Neuronal stem cell (in vitro differentiated cells): ENCODE measurements around the gene ERCC6L2.

ENCODE experiments used
- DNase-seq: peaks from one replicate; pipeline ENCODE4 v3.0.0-alpha.2; 2013; ENCODE audit warnings: low spot score
- H2AFZ ChIP-seq: one replicate; pipeline ENCODE4 v1.6.1; 2013; ENCODE audit warnings: mild to moderate bottlenecking, low read length, inconsistent platforms
- H2AK5ac ChIP-seq: 2 replicates; pipeline ENCODE4 v1.6.1; 2013; ENCODE audit warnings: low read depth, mild to moderate bottlenecking, inconsistent platforms, low read length, moderate library complexity, mixed read lengths
- H2BK120ac ChIP-seq: 2 replicates; pipeline ENCODE4 v1.6.1; 2013; ENCODE audit warnings: low read depth, mild to moderate bottlenecking, inconsistent platforms, low read length, moderate library complexity, mixed read lengths
- H2BK12ac ChIP-seq: one replicate; pipeline ENCODE4 v1.6.1; 2013; ENCODE audit warnings: low read length, inconsistent platforms
- H2BK15ac ChIP-seq: 2 replicates; pipeline ENCODE4 v1.6.1; 2013; ENCODE audit warnings: mild to moderate bottlenecking, low read length, inconsistent platforms, mixed read lengths
- H2BK5ac ChIP-seq: one replicate; pipeline ENCODE4 v1.6.1; 2013; ENCODE audit warnings: inconsistent platforms, mild to moderate bottlenecking, low read length, moderate library complexity
- H3K14ac ChIP-seq: one replicate; pipeline ENCODE4 v1.6.1; 2013; ENCODE audit warnings: low read length, inconsistent platforms
- H3K18ac ChIP-seq: 2 replicates; pipeline ENCODE4 v1.6.1; 2013; ENCODE audit warnings: low read length, inconsistent platforms
- H3K23ac ChIP-seq: 2 replicates; pipeline ENCODE4 v1.6.1; 2013; ENCODE audit warnings: low read depth, mild to moderate bottlenecking, mixed read lengths, low read length, inconsistent platforms; ENCODE audit not compliant: poor library complexity
- H3K27ac ChIP-seq: replicated peaks from 3 replicates; pipeline ENCODE4 v1.5.1; 2013; ENCODE audit warnings: low read length, inconsistent platforms
- H3K27me3 ChIP-seq, 3 experiments: 2 replicates each; pipeline ENCODE4 v1.6.1; 2013; ENCODE audit warnings: low read length in 3 of 3, mild to moderate bottlenecking in 2 of 3, inconsistent platforms in 1 of 3, low read depth in 1 of 3, mixed read lengths in 1 of 3, moderate library complexity in 1 of 3; ENCODE audit not compliant: control insufficient read depth in 3 of 3, insufficient read depth in 3 of 3
- H3K36me3 ChIP-seq, 2 donors: replicated peaks in 1 of 2; 2 replicates each; pipeline ENCODE4 v1.6.1; 2013; ENCODE audit warnings: low read length in 2 of 2; ENCODE audit not compliant: control insufficient read depth in 2 of 2, insufficient read depth in 2 of 2
- H3K4ac ChIP-seq: 2 replicates; pipeline ENCODE4 v1.6.1; 2013; ENCODE audit warnings: inconsistent platforms, mild to moderate bottlenecking, low read length, moderate library complexity
- H3K4me1 ChIP-seq, 2 donors: 1 replicate in 1 of 2; 2 replicates in 1 of 2; pipeline ENCODE4 v1.6.1; 2013; ENCODE audit warnings: low read length in 2 of 2, low read depth in 1 of 2; ENCODE audit not compliant: control insufficient read depth in 2 of 2, insufficient read depth in 1 of 2
- H3K4me2 ChIP-seq: one replicate; pipeline ENCODE4 v1.6.1; 2013; ENCODE audit warnings: mild to moderate bottlenecking, low read length, inconsistent platforms; ENCODE audit not compliant: insufficient read depth, poor library complexity, severe bottlenecking
- H3K4me3 ChIP-seq, 2 donors: 2 replicates each; pipeline ENCODE4 v1.5.1; 2013; ENCODE audit warnings: low read length in 2 of 2, mild to moderate bottlenecking in 2 of 2, inconsistent platforms in 1 of 2, moderate library complexity in 1 of 2
- H3K79me1 ChIP-seq: one replicate; pipeline ENCODE4 v1.6.1; 2013; ENCODE audit warnings: low read depth, mild to moderate bottlenecking, inconsistent platforms, low read length, moderate library complexity
- H3K9ac ChIP-seq: one replicate; pipeline ENCODE4 v1.6.1; 2013; ENCODE audit warnings: mild to moderate bottlenecking, low read depth, low read length, inconsistent platforms; ENCODE audit not compliant: poor library complexity
- H3K9me3 ChIP-seq, 2 donors: replicated peaks in 1 of 2; 2 replicates each; pipeline versions ENCODE3 to v1.6.1; 2013; ENCODE audit warnings: low read length in 2 of 2, mild to moderate bottlenecking in 2 of 2, inconsistent platforms in 1 of 2, low read depth in 1 of 2, mixed read lengths in 1 of 2, moderate library complexity in 1 of 2; ENCODE audit not compliant: control insufficient read depth in 2 of 2, insufficient read depth in 1 of 2
- H4K8ac ChIP-seq: one replicate; pipeline ENCODE4 v1.6.1; 2013; ENCODE audit warnings: low read depth, mild to moderate bottlenecking, inconsistent platforms, low read length, moderate library complexity
- H4K91ac ChIP-seq: one replicate; pipeline ENCODE4 v1.6.1; 2013; ENCODE audit warnings: low read length, low read depth, mild to moderate bottlenecking, inconsistent platforms; ENCODE audit not compliant: poor library complexity
- WGBS, 2 donors: extraction: QIAGEN DNeasy Blood & Tissue Kit; methylation state at CpG; one replicate each; pipeline ENCODE4 v1.1.7; 2013; ENCODE audit warnings: missing lambda C conversion rate in 2 of 2, mixed read lengths in 1 of 2; ENCODE audit not compliant: insufficient read length in 2 of 2, insufficient replicate concordance in 1 of 2; ENCODE audit errors: extremely low coverage in 2 of 2; 5-methylcytosine and 5-hydroxymethylcytosine counted together

ERCC6L2 gene

GRCh38 chr9:95833546-95834178 lies 41.8 kb upstream of the ERCC6L2 start:
- Histone ChIP-seq H2BK15ac (no peak overlapping the region), H3K9ac (no peak overlapping the region), H3K4ac (no peak overlapping the region), H3K4me3 (no peak overlapping the region), H3K27ac (no peak overlapping the region), H3K79me1 (no peaks in the 10 kb centered on the region), H3K4me2 (no peak overlapping the region), H3K14ac (no peak overlapping the region), H2AFZ (no peak overlapping the region), H2AK5ac (no peak overlapping the region), H2BK12ac (no peak overlapping the region), H3K23ac (no peak overlapping the region), H2BK5ac (no peak overlapping the region), H3K36me3 (no peaks in the 10 kb centered on the region), H4K8ac (no peak overlapping the region), H3K27me3 (no peaks in the 10 kb centered on the region), H4K91ac (no peak overlapping the region), H2BK120ac (no peak overlapping the region), H3K9me3 (no peaks in the 10 kb centered on the region), H3K18ac (no peak overlapping the region), H3K4me1 (no peaks in the 10 kb centered on the region)
- no CpG with 5 or more reads among the region's 6 CpGs for WGBS, 2 donors
- no peak for DNase-seq

DNA sequence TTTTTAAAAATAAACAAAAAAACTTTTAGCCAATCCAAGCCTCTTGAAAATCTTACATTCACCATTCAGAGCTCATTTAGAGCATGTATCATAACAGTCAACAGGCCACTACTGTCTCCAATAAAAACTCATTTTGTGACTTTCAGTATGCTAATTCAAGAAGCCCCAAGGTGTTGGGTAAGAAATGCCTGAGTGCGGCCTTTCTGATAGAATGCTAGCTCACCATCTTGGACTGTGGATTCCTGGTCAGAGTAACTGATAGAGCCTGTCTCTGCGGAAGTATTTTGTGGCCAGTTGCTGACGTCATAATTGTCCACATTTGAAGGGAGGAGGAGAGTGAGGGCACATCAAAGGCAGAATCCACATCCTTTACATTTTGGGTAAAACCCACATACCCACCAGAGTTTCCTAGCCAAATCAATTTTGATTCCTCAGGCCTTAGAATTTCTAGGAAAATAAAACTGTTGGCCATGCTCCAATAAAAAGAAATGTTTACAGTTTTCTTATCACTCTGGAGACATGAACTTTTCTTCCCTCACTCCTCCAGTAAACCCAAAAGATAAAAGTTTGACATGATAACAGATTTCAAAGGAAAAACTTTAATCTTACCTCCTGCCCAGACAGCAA lies 41.1 kb upstream of the ERCC6L2 start:
- Histone ChIP-seq H3K79me1 (no peaks in the 10 kb centered on the region), H3K14ac (no peak overlapping the region), H2BK120ac (no peak overlapping the region), H3K4ac (no peak overlapping the region), H3K36me3 (no peaks in the 10 kb centered on the region), H3K23ac (no peak overlapping the region), H3K27ac (no peak overlapping the region), H4K91ac (no peak overlapping the region), H3K18ac (no peak overlapping the region), H3K4me1 (no peaks in the 10 kb centered on the region), H2AFZ (no peak overlapping the region), H3K27me3 (no peaks in the 10 kb centered on the region), H2BK12ac (no peak overlapping the region), H3K4me3 (no peak overlapping the region), H3K9me3 (no peaks in the 10 kb centered on the region), H2AK5ac (no peak overlapping the region), H3K9ac (no peak overlapping the region), H3K4me2 (no peak overlapping the region), H4K8ac (no peak overlapping the region), H2BK15ac (no peak overlapping the region), H2BK5ac (no peak overlapping the region)
- WGBS, 2 donors: no CpG with 5 or more reads among the region's 3 CpGs
- DNase-seq: no peak

- DNase-seq: no peak
- no peak overlapping the region for H2BK12ac ChIP-seq
- H3K23ac ChIP-seq: no peak overlapping the region
- no peak overlapping the region for H3K9ac ChIP-seq
- no peak overlapping the region for H3K18ac ChIP-seq
- no peaks in the 10 kb centered on the region for H3K4me1 ChIP-seq
- no peak overlapping the region for H3K4me3 ChIP-seq
- H3K4me2 ChIP-seq: no peak overlapping the region
- no peak overlapping the region for H4K91ac ChIP-seq
- no peak overlapping the region for H3K27ac ChIP-seq
- H2BK120ac ChIP-seq: no peak overlapping the region
- no peaks in the 10 kb centered on the region for H3K79me1 ChIP-seq
- H3K4ac ChIP-seq: no peak overlapping the region
- no peak overlapping the region for H4K8ac ChIP-seq
- H2AK5ac ChIP-seq: no peak overlapping the region
- no peak overlapping the region for H2BK5ac ChIP-seq
- no peak overlapping the region for H2BK15ac ChIP-seq
- H3K9me3 ChIP-seq: no peaks in the 10 kb centered on the region
- H3K27me3 ChIP-seq: no peaks in the 10 kb centered on the region
- H2AFZ ChIP-seq: no peak overlapping the region
- H3K36me3 ChIP-seq: no peaks in the 10 kb centered on the region
- no peak overlapping the region for H3K14ac ChIP-seq
- no CpG with 5 or more reads among the region's 2 CpGs for WGBS, 2 donors
Measured at GRCh38 chr9:95835393-95835792, 40.1 kb upstream of the ERCC6L2 start.

DNA sequence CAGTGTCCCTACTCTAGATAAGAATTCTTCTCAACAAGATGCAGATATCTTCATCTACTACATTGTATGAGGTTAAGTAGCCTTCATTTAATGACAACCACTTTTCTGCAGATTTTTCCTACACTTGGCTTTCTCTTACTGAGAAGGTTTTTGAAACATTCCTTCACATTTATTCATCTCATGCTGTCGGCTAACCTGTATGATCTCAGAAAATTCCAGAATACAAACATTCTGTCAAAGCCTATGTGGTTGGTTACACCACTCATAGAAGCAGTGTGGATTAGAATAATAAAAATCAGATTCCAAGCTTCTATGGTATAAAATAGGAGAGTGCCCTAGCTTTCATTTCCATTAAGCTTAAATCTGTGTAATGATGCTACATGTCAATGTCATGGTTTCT lies 39.4 kb upstream of the ERCC6L2 start:
- Histone ChIP-seq H3K4me3 (no peak overlapping the region), H2AK5ac (no peak overlapping the region), H3K4me2 (no peak overlapping the region), H2BK12ac (no peak overlapping the region), H3K36me3 (no peaks in the 10 kb centered on the region), H2BK120ac (no peak overlapping the region), H3K14ac (no peak overlapping the region), H4K8ac (no peak overlapping the region), H3K23ac (no peak overlapping the region), H3K9ac (no peak overlapping the region), H3K27me3 (no peaks in the 10 kb centered on the region), H2BK5ac (no peak overlapping the region), H4K91ac (no peak overlapping the region), H2AFZ (no peak overlapping the region), H3K79me1 (no peaks in the 10 kb centered on the region), H2BK15ac (no peak overlapping the region), H3K9me3 (no peaks in the 10 kb centered on the region), H3K4ac (no peak overlapping the region), H3K4me1 (no peaks in the 10 kb centered on the region), H3K27ac (no peak overlapping the region), H3K18ac (no peak overlapping the region)
- no peak for DNase-seq
- WGBS, 2 donors: no CpG with 5 or more reads among the region's 1 CpG
